ENCODE measurements around the gene CIAO2A.
"Not testable (repeated sequence)": the region's sequence is repeated elsewhere in the genome, so short reads cannot be mapped to it uniquely, and the experiment has no call there.

The CIAO2A gene

GRCh38 chr15:64070965-64071851, 22.4 kb downstream of the CIAO2A start:
- DNase-seq, result no peak

GRCh38 chr15:64070106-64070505, 23.5 kb downstream of the CIAO2A start:
- no peak for DNase-seq

DNA sequence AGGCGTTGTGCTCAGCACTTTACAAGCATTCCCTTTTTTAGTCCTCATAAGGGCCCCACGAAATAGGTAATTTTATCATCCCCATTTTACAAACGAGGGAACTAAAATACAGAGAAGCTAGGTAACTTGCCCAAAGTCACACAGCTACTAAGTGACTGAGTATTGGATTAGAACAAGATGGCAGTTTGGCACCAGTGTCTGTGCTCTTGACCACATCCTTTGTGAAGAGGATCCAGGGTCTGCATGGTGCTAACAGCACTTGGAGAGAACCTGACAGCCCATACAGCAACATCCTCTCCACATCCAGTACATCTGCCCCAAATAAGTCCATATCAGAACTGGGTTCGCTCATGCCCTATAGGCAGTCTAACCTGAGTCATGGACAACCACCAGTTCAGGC, 25.5 kb downstream of the CIAO2A start:
- DNase-seq, result no peak

GRCh38 chr15:64067564-64068030, 26.0 kb downstream of the CIAO2A start:
- peak; percentile 57 for DNase-seq

GRCh38 chr15:64066451-64066850, 27.2 kb downstream of the CIAO2A start:
- DNase-seq, result no peak

- no peak for DNase-seq
Observed at GRCh38 chr15:64060716-64061115, 32.9 kb downstream of the CIAO2A start.

GRCh38 chr15:64059104-64059503, 34.5 kb downstream of the CIAO2A start:
- DNase-seq, result not testable (repeated sequence)

DNA sequence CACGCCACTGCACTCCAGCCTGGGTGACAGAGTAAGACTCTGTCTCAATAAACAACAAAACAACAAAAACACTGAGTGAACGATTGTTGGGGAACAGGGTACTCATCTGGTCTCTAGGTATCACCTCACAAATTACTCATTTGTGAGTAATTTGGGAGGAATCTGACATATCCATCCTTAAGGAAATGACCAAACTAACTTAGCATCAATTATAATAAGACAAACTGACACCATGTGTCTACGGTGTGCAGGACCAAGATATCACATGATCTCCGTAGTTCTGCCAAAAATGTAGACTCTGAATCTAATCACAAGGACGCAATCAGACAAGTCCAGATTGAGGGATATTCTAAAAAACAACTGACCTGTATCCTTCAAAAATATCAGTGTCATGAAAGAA, 35.4 kb downstream of the CIAO2A start:
- no peak for DNase-seq

DNA sequence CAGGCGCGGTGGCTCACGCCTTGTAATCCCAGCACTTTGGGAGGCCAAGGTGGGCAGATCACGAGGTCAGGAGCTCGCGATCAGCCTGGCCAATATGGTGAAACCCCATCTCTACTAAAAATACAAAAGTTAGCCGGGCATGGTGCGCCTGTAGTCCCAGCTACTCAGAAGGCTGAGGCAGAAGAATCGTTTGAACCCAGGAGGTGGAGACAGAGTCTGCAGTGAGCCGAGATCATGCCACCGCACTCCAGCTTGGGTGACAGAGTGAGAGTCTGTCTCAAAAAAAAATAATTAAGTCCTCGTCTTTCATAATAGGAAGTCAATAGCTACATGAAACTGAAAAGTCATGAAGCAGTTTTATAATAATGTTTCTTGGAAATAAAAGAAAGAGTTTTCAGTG, 40.0 kb downstream of the CIAO2A start:
- not testable (repeated sequence) for DNase-seq

GRCh38 chr15:64052925-64053491, 40.6 kb downstream of the CIAO2A start:
- no peak for DNase-seq

- no peak for DNase-seq
Observed at GRCh38 chr15:64051407-64052259, 42.0 kb downstream of the CIAO2A start.

GRCh38 chr15:64051093-64051402, 42.6 kb downstream of the CIAO2A start:
- no peak for DNase-seq

GRCh38 chr15:64050281-64051092, 43.2 kb downstream of the CIAO2A start:
- peak; percentile 22 for DNase-seq

DNA sequence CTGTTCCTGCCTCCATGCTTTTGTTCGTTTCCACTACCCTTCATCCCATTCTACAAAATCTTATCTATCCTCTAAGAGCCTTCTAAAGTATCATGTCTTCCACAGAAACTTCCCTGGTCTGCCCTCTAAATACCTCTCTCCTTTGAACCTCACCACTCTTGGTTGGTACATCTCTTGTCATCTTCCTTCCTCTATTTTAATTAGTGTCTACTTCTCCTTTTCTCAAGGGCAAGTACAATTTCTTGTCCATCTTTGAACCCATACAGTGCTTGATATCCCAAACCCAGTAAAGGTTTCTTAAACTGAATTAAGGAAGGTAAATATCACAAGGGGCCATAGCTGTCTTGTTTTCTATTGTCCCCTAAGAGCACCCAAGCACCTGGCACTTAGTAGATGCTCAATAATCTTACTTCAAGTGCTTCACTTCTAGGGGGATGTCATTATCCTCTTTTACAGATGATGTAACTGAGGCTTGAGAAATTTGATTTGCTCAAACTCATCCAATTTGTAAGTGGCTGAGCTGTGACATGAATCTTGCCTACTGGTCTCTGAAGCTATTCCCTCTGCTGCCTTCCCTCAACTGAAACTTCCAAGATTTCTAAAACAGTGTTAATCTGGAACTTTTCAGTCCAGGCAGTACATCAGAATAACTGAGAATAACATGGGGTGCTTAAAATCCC, 44.7 kb downstream of the CIAO2A start:
- DNase-seq, result no peak

DNA sequence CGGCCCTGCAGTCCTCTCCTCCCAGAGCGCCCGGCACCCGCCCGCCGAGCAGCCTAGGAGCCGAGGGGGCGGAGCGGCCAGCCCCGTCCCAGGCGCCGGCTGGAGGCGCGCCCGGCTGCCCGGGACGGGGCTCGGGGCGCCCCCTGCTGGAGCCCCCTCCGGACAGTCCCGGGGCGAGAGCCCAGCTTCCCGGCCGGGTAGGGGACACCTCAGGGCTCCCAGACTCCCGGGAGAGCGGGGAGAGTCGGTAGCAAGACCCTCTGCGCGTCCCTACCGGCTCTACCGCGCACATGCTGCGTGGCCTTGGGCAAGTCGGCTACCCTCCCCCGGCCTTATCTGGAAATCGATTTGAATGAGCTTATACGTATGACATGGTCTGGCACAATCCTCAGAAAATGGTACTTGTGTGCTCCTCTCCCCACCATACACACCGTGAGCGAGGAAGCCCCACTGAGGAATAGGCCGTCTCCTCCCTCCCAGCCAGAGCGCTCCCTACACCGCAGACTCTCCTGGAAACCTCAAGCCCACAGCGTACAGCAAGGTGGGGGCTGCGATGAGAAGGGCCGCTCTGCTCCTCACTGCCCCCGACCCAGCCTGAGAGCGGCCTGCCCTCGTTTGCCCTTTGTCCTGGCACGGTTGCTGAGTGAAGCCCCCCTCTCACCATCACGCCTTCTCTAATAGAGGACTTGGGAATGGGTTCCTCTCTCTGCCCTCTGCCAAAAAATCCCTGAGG, 47.1 kb downstream of the CIAO2A start, which contains the start of gene DAPK2:
DAPK2 (minus strand) TSS at position 65 of the 733 bp plus-strand sequence. CDS start 6,224 bp downstream, outside the sequence.
- peak; percentile 45 for DNase-seq

- peak; percentile 10 for DNase-seq
Observed at GRCh38 chr15:64045774-64046420, 47.7 kb downstream of the CIAO2A start.

- DNase-seq, result no peak
Observed at GRCh38 chr15:64045101-64045435, 48.6 kb downstream of the CIAO2A start.

DNA sequence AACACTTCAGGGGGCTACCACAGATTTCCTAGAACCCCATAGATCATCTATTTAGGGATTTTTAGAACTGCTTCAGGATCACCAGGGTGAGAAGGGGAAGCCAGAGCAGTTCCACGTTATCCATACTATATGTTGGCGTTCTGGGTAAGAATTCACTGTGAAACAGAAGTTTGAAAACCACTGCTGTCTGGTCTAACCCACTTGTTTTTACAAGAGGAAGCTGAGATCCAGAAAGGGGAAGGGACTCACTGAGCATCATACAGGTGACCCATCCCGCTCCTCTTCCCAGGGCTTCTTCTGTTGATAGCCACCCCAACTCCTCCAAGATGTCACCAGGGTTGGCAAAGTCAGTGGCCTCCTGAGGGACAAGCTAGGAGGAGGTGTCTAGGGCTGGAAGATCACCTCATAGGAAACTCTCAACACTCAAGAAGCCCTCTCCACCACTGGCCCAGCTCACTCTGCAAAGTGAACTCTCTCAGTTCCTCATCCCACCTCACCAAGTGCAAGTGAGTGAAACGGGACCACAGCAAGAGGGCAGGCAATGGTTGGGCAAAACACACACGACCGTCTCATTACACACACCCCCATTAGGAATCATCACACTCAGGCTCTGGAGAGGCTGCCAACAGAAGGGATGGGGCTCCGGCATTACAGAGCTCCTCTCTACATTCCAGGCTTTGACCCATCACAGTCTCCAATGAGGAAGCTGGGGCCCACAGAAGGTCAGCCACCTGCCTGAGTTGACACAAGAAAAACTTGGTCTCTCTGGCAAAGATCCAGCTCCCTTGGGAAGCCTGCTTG, 49.1 kb downstream of the CIAO2A start:
- no peak for DNase-seq

GRCh38 chr15:64038878-64039610, 54.6 kb downstream of the CIAO2A start:
- DNase-seq, result no peak

Measured in NCI-H345 (cell line).